ENCODE measurements around the gene OR14J1. TPM values are rescaled to one million over a fixed set of nuclear protein-coding genes. Genes with fewer than 3 reads are reported as not detected.

The OR14J1 gene
- total RNA-seq, 1 experiment from 2014 or later: not detected

GRCh38 chr6:29295623-29296022, 5.9 kb upstream of the OR14J1 start:
- H3K27ac Mint-ChIP-seq: no peak overlapping the region
- H3K27ac ChIP-seq (ENCODE audit: insufficient read length, low read depth, low read length): no peak overlapping the region
- DNase-seq: no peak
- whole genome bisulfite sequencing (ENCODE audit: extremely low coverage, insufficient read length, low lambda C conversion rate): no CpG with 5 or more reads among the region's 7 CpGs
- no peaks in the 10 kb centered on the region for H3K4me1 ChIP-seq (ENCODE audit: insufficient read depth, low read length)
- H4K91ac ChIP-seq (ENCODE audit: insufficient read length, low read depth, low read length): no peak overlapping the region
- H3K4me3 Mint-ChIP-seq: no peak overlapping the region
- no peak overlapping the region for H2AK5ac ChIP-seq (ENCODE audit: insufficient read length, low read length)
- H3K4me1 Mint-ChIP-seq: peaks cover 7 to 12% of the 10 kb centered on the region in 2 experiments; a peak in 3 of 4 replicates
- H3K56ac ChIP-seq (ENCODE audit: insufficient read length, low read depth, low read length): no peak overlapping the region
- no peak overlapping the region for H3K9ac ChIP-seq (ENCODE audit: extremely low read depth, insufficient read length, low read length)
- no peak overlapping the region for H3K4me2 ChIP-seq (ENCODE audit: insufficient read depth, insufficient read length, low read length)
- no peak overlapping the region for H3K23ac ChIP-seq (ENCODE audit: insufficient read length, low read depth, low read length)
- H3K14ac ChIP-seq (ENCODE audit: insufficient read depth, low read length): no peak overlapping the region
- H2BK20ac ChIP-seq (ENCODE audit: low read depth, low read length, poor library complexity, severe bottlenecking): no peak overlapping the region
- H4K20me1 ChIP-seq (ENCODE audit: control insufficient read depth, insufficient read depth, insufficient read length): no peaks in the 10 kb centered on the region
- no peaks in the 10 kb centered on the region for H3K23me2 ChIP-seq (ENCODE audit: insufficient read length, low read depth, low read length, poor library complexity, severe bottlenecking)
- no peaks in the 10 kb centered on the region for H3K27me3 Mint-ChIP-seq (ENCODE audit: low read depth)
- no peak overlapping the region for H3T11ph ChIP-seq (ENCODE audit: low read length)
- H2BK5ac ChIP-seq (ENCODE audit: insufficient read length, low read length): no peak overlapping the region
- H2AFZ ChIP-seq (ENCODE audit: low read length): no peak overlapping the region
- H3K27me3 ChIP-seq (ENCODE audit: insufficient read depth, low read length): no peaks in the 10 kb centered on the region
- H3K4ac ChIP-seq (ENCODE audit: low read depth, low read length): no peak overlapping the region
- H2BK12ac ChIP-seq (ENCODE audit: insufficient read length, low read depth, low read length): no peak overlapping the region
- TF ChIP-seq CTCF (conservative IDR thresholded peaks at IDR 0.05): no peak
- no peak overlapping the region for H3K18ac ChIP-seq (ENCODE audit: insufficient read length, low read depth, low read length)
- no peaks in the 10 kb centered on the region for H3K36me3 Mint-ChIP-seq (ENCODE audit: insufficient read depth in 1 of 3, low read depth in 3 of 3)
- H3K79me1 ChIP-seq (ENCODE audit: insufficient read depth, low read depth, low read length, poor library complexity, severe bottlenecking): no peaks in the 10 kb centered on the region
- H3K79me2 ChIP-seq (ENCODE audit: insufficient read depth, low read length): no peaks in the 10 kb centered on the region
- no peak overlapping the region for H4K8ac ChIP-seq (replicated peaks; ENCODE audit: insufficient read length, low read depth, low read length)
- H4K5ac ChIP-seq (ENCODE audit: insufficient read length, low read depth, low read length): no peak overlapping the region
- no peak overlapping the region for H2BK15ac ChIP-seq (ENCODE audit: low read depth, low read length)
- no peaks in the 10 kb centered on the region for H3K9me3 Mint-ChIP-seq
- H2BK120ac ChIP-seq (ENCODE audit: low read depth, low read length, poor library complexity, severe bottlenecking): no peak overlapping the region
- no peaks in the 10 kb centered on the region for H3K9me3 ChIP-seq (ENCODE audit: control insufficient read depth, low read depth, low read length)

Measured in H9 (cell line).